Left ventricle myocardium superior (tissue), 1 donor: ENCODE data around the gene EMC7. TPM values are rescaled to one million over a fixed set of nuclear protein-coding genes. Genes with fewer than 3 reads are reported as not detected.

Source experiments
- ATAC-seq: fragments of 200-7000 bp; cut with Tn5 transposase; one replicate; pipeline ENCODE4 v1.9.1; 2020; ENCODE audit warnings: mild to moderate bottlenecking, moderate library complexity
- DNase-seq: peaks from one replicate; pipeline ENCODE4 v3.0.0-alpha.2; 2020
- intact Hi-C: fragments of 100-400 bp; cut with micrococcal nuclease; formaldehyde crosslinking; loops from one replicate; pipeline ENCODE4 v1.11.0; 2022
- total RNA-seq: library from RNA; stranded (reverse); fragmentation: NEBNext Ultra II Directional; extraction: Animal tissue kit (Norgen Biotek cat#: 25700); gene quantifications from one replicate; pipeline ENCODE4 v1.2.1, GENCODE V29; 2021
- donor health status: DM: no; HTN: yes; CAD: no; lungs with severe emphysema.

Gene EMC7
- total RNA-seq, 1 donor from 2014 or later: 58.7 TPM

GRCh38 chr15:34047893-34048775 lies 53.5 kb downstream of the EMC7 start:
- intact Hi-C loops: no loop called here
- no peak for DNase-seq
- ATAC-seq: no peak

- ATAC-seq: no peak
- DNase-seq: no peak
- intact Hi-C loops: no loop called here
Observed at GRCh38 chr15:34046471-34047145, 55.1 kb downstream of the EMC7 start.

DNA sequence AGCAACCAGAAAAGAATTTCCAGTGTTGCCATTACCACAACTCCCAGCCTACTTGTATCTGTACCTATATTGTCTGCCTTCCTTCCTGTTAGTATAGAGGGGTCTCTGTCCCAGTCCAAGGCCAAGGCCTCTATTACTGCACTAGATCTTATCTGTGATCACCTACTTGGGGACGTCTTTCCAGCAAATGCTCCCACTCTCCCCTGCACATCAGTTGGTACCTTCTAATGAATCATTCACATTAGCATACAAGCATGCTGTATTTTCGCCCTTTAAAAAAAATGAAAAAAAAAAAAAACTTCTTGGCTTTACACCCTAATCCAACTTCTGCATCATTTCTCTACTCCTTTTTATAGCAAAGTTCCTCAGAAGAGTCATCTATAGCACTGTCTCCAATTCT lies 57.8 kb downstream of the EMC7 start:
- intact Hi-C loops: no loop called here
- no peak for ATAC-seq

GRCh38 chr15:34043391-34043790 lies 58.3 kb downstream of the EMC7 start:
- ATAC-seq (no peak), DNase-seq (no peak)
- intact Hi-C loops: no loop called here

More for the DNA sequence above, 57.8 kb downstream of the EMC7 start:
- no peak for DNase-seq

DNA sequence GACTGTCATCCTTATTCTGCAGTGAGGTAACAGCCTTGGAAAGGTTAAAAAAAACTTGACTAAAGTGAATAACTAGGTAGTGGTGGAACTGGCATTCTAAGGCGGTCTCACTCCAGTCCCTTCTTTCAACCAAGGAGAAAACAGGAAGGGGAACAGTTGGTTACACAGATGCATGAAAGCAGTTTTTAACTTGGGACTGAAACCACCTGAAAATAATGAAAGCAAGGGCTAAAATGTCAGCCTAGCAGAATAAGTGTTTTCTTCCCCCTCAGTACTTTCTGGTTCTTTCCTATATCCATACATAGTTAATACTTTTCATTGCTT lies 61.9 kb downstream of the EMC7 start:
- DNase-seq (no peak), ATAC-seq (no peak)
- intact Hi-C loops: no loop called here

DNA sequence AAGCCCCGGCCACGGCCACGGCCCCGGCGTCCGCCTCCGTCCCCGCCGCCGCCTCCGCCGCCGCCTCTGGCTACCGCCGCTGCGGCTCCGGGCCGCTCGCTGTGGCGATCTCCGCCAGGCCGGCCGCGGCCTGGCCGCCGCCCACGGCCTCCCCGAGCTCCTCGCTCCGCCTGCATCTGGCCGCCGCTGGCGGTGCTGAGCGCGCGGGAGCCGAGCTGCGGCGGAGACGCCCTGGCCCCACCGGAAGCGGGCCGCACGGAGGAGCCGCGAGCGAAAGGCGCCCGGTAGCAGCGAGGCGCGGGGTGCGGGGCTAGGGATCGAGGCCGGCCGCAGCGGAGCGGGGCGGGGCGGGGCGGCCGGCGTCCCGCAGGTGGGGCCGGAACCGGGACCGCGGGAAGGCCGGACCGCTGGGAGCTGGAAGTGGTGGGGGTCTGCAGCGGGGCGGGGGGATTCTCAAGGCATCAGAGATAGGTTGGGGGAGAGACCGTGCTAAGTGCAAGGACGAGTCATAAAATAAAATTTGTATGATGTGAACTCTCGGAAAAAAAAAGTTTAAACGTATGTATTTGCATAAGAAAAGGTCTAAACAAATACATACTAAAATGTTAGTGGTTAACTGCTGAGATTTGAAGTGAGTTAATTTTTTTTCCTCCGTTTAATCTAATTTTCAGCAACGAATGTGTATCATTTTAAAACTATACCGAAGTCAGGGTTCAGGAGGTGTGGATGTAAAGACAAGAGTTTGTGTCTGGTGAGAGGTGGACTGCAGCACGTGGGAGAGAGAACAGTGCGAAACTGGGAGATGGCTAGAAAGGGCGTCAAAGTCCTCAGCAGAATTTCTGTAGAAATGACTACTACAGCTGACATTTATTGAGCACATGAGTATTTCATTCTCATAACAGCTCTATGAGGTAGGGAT lies 62.5 kb downstream of the EMC7 start, which contains the start of gene AVEN:
Gene AVEN, minus strand, starts transcription at position 334 of the 919 bp plus-strand sequence. Its CDS starts 158 bp downstream, at position 176.
- intact Hi-C loops: no loop called here
- ATAC-seq (peak; percentile 74), DNase-seq (peak; percentile 76)

DNA sequence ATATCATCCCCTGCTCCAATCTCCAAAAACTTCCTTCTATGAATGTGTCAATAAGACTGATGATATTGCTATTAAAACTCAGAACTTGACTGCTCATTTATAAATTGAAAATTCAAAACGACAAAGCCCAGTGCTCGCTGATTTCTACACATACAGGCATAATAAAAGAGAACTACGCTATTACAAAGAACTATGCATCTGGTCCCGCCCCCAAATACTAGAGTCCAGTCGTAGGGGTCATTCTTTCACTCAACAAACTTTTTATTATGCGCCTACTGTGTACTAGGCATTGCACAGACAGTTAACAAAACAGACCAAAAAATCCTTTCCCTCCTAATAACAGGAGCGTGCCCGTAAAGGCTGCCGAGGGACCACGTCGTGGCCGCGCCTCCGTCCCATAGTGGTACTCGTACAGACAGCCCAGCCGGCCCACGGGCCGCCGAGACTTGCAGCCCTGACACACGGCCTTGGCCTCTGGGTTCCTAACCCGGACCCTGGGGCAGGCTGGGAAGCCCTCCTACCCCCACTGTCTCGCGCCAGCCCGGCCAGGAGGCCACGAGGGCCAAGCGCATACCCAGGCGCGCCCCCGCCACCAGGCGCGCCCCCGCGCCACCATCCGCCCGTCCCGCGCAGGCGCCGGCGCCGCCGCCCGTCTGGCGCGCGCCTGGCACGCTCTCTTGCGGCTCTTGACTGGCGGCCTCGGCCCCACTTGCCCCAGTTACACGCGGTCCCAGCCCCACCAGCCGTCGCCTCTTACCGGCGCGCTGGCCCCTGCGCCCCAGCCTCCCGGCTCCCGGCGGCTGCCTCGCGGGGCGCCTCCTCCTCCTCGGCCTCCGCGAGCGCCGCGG lies 63.4 kb downstream of the EMC7 start:
- intact Hi-C loops: no loop called here
- DNase-seq (peak; percentile 92), ATAC-seq (peak; percentile 96)

Other genes starting within 250 kb of the EMC7 start
- gene CHRM5, start 133.4 kb downstream of the EMC7 start, total RNA-seq: not detected
- gene AVEN, start 62.7 kb downstream of the EMC7 start, total RNA-seq: 25.8 TPM
- 1.7 TPM for gene PGBD4, start 221 bp upstream of the EMC7 start, total RNA-seq
- gene KATNBL1, start 108.2 kb upstream of the EMC7 start, total RNA-seq: 15.3 TPM
- 82.6 TPM for gene EMC4, start 123.2 kb upstream of the EMC7 start, total RNA-seq
- 31.0 TPM for gene SLC12A6, start 235.9 kb upstream of the EMC7 start, total RNA-seq
- 146 TPM for gene NOP10, start 241.3 kb upstream of the EMC7 start, total RNA-seq
- gene NUTM1, start 241.5 kb upstream of the EMC7 start, total RNA-seq: not detected